GM12878 (cell line): ENCODE data around the gene TRIM37. TPM values are rescaled to one million over a fixed set of nuclear protein-coding genes. Genes with fewer than 3 reads are reported as not detected.

Source experiments
- ATAC-seq: fragments of 200-7000 bp; cut with Tn5 transposase; 3 replicates; pipeline ENCODE4 v1.9.1; 2020; ENCODE audit warnings: mild to moderate bottlenecking, moderate library complexity
- BruUV-seq: library from RNA; stranded (reverse); fragments of 400-500 nt; replicated peaks from 2 replicates; lab custom pipeline; 2021; lab: Mats Ljungman, UMichigan
- CTCF ChIA-PET: fragments of 300-600 bp; sonication (Branson Sonifier 250); formaldehyde crosslinking; extraction: SDS; loops from one replicate; lab custom pipeline; 2021; ENCODE audit warnings: inconsistent platforms; lab: Yijun Ruan, JAX
- POLR2A ChIA-PET: fragments of 350-600 bp; formaldehyde crosslinking; extraction: SDS; loops from one replicate; lab custom pipeline; 2021; ENCODE audit warnings: inconsistent platforms; lab: Charles Lee
- RAD21 ChIA-PET: fragments of 300-600 bp; sonication (Branson Sonifier 250); formaldehyde crosslinking; loops from one replicate; lab custom pipeline; 2023; ENCODE audit warnings: antibody characterized with exemption; ENCODE audit not compliant: unreplicated experiment; lab: Charles Lee
- SMC1A ChIA-PET: fragments of 300-600 bp; sonication (Branson Sonifier 250); formaldehyde crosslinking; loops from one replicate; lab custom pipeline; 2023; ENCODE audit not compliant: unreplicated experiment, uncharacterized antibody; lab: Charles Lee
- DNase-seq: peaks from one replicate; pipeline ENCODE4 v3.0.0-alpha.2; 2011; ENCODE audit warnings: low read depth, low spot score
- FAIRE-seq: peaks from 3 replicates; lab custom pipeline; 2011; peaks lifted over from hg19 to GRCh38; lab: Jason Lieb, UNC
- H2AFZ ChIP-seq: 2 replicates; pipeline ENCODE4 v1.6.0; 2011; ENCODE audit warnings: low read depth, low read length, control low read depth; ENCODE audit not compliant: control insufficient read depth
- H3K27ac ChIP-seq: 2 replicates; pipeline ENCODE4 v1.5.1; 2011; ENCODE audit warnings: control low read depth; ENCODE audit not compliant: control insufficient read depth, insufficient read depth
- H3K27me3 ChIP-seq, 2 experiments: replicated peaks in 1 of 2; 2 replicates each; pipeline versions ENCODE4 v1.6.0 to v1.6.1; 2011; ENCODE audit warnings: low read length in 1 of 2; ENCODE audit not compliant: control insufficient read depth in 2 of 2, insufficient read depth in 2 of 2
- H3K36me3 ChIP-seq, 2 experiments: 2 replicates each; pipeline ENCODE4 v1.5.1; 2011; ENCODE audit warnings: low read length in 1 of 2; ENCODE audit not compliant: control insufficient read depth in 2 of 2, insufficient read depth in 2 of 2
- H3K4me1 ChIP-seq: 2 replicates; pipeline ENCODE4 v1.6.1; 2011; ENCODE audit warnings: mild to moderate bottlenecking, low read length, moderate library complexity, mixed read lengths; ENCODE audit not compliant: control insufficient read depth, insufficient read depth
- H3K4me2 ChIP-seq: 2 replicates; pipeline ENCODE4 v1.6.0; 2011; ENCODE audit warnings: control low read depth; ENCODE audit not compliant: control insufficient read depth, insufficient read depth
- H3K4me3 ChIP-seq: fragments of 200-600 bp; sonication (generic); 2 replicates; pipeline ENCODE4 v1.5.1; 2016
- H3K79me2 ChIP-seq: 2 replicates; pipeline ENCODE4 v1.6.0; 2011; ENCODE audit warnings: low read length; ENCODE audit not compliant: control insufficient read depth, insufficient read depth
- H3K9ac ChIP-seq: 2 replicates; pipeline ENCODE4 v1.8.0; 2011; ENCODE audit warnings: low read length, control low read depth, mixed read lengths; ENCODE audit not compliant: control insufficient read depth, insufficient read depth
- H3K9me3 ChIP-seq: replicated peaks from 3 replicates; pipeline ENCODE4 v1.5.1; 2011; ENCODE audit warnings: mild to moderate bottlenecking, low read length; ENCODE audit not compliant: control insufficient read depth, insufficient read depth
- H4K20me1 ChIP-seq: 2 replicates; pipeline ENCODE4 v1.6.0; 2011; ENCODE audit not compliant: control insufficient read depth, insufficient read depth
- CBX5 ChIP-seq: sonication (generic); IDR thresholded peaks from 2 replicates; pipeline ENCODE4 v1.6.1; 2016; ENCODE audit warnings: low read depth, moderate library complexity, mild to moderate bottlenecking, inconsistent platforms
- CHD2 ChIP-seq: IDR thresholded peaks from 2 replicates; pipeline ENCODE4 v1.6.1; 2011; ENCODE audit warnings: low read depth, low read length, improper control_type of control experiment, borderline replicate concordance
- FOS ChIP-seq: IDR thresholded peaks from 3 replicates; pipeline ENCODE4 v1.6.1; 2011; ENCODE audit warnings: borderline replicate concordance; ENCODE audit not compliant: insufficient read length; ENCODE audit errors: extremely low read depth
- GABPA ChIP-seq: IDR thresholded peaks from 2 replicates; pipeline ENCODE4 v1.6.1; 2014; ENCODE audit warnings: antibody characterized with exemption, low read depth, mild to moderate bottlenecking, inconsistent platforms
- GATAD2B ChIP-seq: fragments of 450-650 bp; conservative IDR thresholded peaks from 2 replicates; pipeline ENCODE4 v1.6.1; 2017; ENCODE audit warnings: low read depth, mild to moderate bottlenecking, moderate library complexity
- HSF1 ChIP-seq: fragments of 150-350 bp; IDR thresholded peaks from 2 replicates; pipeline ENCODE4 v1.6.1; 2014; ENCODE audit warnings: mild to moderate bottlenecking, low read depth, low read length
- IRF4 ChIP-seq: IDR thresholded peaks from 2 replicates; pipeline ENCODE4 v1.6.1; 2011; ENCODE audit warnings: low read depth, low read length
- KLF5 ChIP-seq: fragments of 450-650 bp; IDR thresholded peaks from 2 replicates; pipeline ENCODE4 v1.6.1; 2014; ENCODE audit warnings: mild to moderate bottlenecking; ENCODE audit not compliant: partially characterized antibody
- MEF2A ChIP-seq: IDR thresholded peaks from 2 replicates; pipeline ENCODE4 v1.6.1; 2011; ENCODE audit warnings: low read depth, mild to moderate bottlenecking, low read length, moderate library complexity; ENCODE audit not compliant: insufficient read depth
- MTA3 ChIP-seq: IDR thresholded peaks from 2 replicates; pipeline ENCODE4 v1.6.1; 2012; ENCODE audit warnings: low read length, inconsistent platforms, borderline replicate concordance
- MXI1 ChIP-seq: fragments of 150-350 bp; IDR thresholded peaks from 2 replicates; pipeline ENCODE4 v1.6.1; 2011; ENCODE audit warnings: low read depth, mild to moderate bottlenecking, inconsistent platforms, low read length, improper control_type of control experiment
- NBN ChIP-seq: fragments of 450-650 bp; IDR thresholded peaks from 2 replicates; pipeline ENCODE4 v1.6.1; 2016
- RBBP5 ChIP-seq: fragments of 200-600 bp; sonication (generic); conservative IDR thresholded peaks from 2 replicates; pipeline ENCODE4 v1.6.1; 2016
- RUNX3 ChIP-seq: IDR thresholded peaks from 2 replicates; pipeline ENCODE4 v1.6.1; 2012; ENCODE audit warnings: low read length, inconsistent platforms
- SMAD1 ChIP-seq: fragments of 450-650 bp; IDR thresholded peaks from 2 replicates; pipeline ENCODE4 v1.6.1; 2018; ENCODE audit warnings: mild to moderate bottlenecking, low read depth; ENCODE audit not compliant: partially characterized antibody
- SMAD5 ChIP-seq: IDR thresholded peaks from 2 replicates; pipeline ENCODE4 v1.6.1; 2016; ENCODE audit warnings: antibody characterized with exemption, low read depth
- TCF7 ChIP-seq: IDR thresholded peaks from 2 replicates; pipeline ENCODE4 v1.6.1; 2014; ENCODE audit warnings: antibody characterized with exemption, borderline replicate concordance
- in situ Hi-C: fragments of 300-500 bp; cut with MboI; formaldehyde crosslinking; loops from 9 replicates; pipeline ENCODE4 v1.14.3; 2018; ENCODE audit warnings: mixed read lengths
- intact Hi-C: fragments of 100-400 bp; cut with micrococcal nuclease; formaldehyde crosslinking; loops from one replicate; pipeline ENCODE4 v1.14.2; 2022; ENCODE audit not compliant: unreplicated experiment
- polyA plus RNA-seq, 11 experiments: library from polyadenylated mRNA; depleted of rRNA in 4 of 11; unstranded in 6 of 11; stranded (reverse) in 5 of 11; fragments of >200 nt; fragmentation: Nextera tagmentation in 4 of 11; fragmentation: Illumina TruSeq in 1 of 11; extraction: Ambion mirVana in 4 of 11; extraction: Trizol in 1 of 11; gene quantifications; 1 replicate in 1 of 11; 2 replicates in 10 of 11; pipeline versions ENCODE4 v1.2.1 to v1.2.3, GENCODE V29; 2011 to 2016; ENCODE audit warnings: inconsistent platforms in 2 of 11, missing spikeins in 2 of 11, low read depth in 1 of 11
- total RNA-seq, 4 experiments: library from RNA; depleted of rRNA in 3 of 4; stranded (reverse); fragments of >200 nt in 3 of 4; fragmentation: Illumina TruSeq in 1 of 4; extraction: Trizol in 1 of 4; gene quantifications; 2 replicates each; pipeline versions ENCODE4 v1.2.1 to v1.2.3, GENCODE V29; 2013 to 2021
- TF ChIP-seq, protein P1 (sequence below): IDR thresholded peaks from 2 replicates; pipeline ENCODE4 v1.6.1; 2012; ENCODE audit warnings: mild to moderate bottlenecking, low read depth, low read length
- TF ChIP-seq, protein P2 (sequence below): IDR thresholded peaks from 2 replicates; pipeline ENCODE4 v1.6.1; 2011; ENCODE audit warnings: low read depth, mild to moderate bottlenecking, low read length, moderate library complexity, borderline replicate concordance; ENCODE audit errors: extremely low read depth

TRIM37 gene
- total and polyA plus RNA-seq, 10 of the 15 experiments (the other 5 are each of a cell fraction or from before 2014, with no cell fraction given) = 4.8 to 20.6 (median 18.1) TPM

GRCh38 chr17:59074494-59074893, 32.2 kb downstream of the TRIM37 start:
- intact Hi-C loops = no loop called here
- ChIA-PET POLR2A (interaction anchor here (0.6 to 0.7 kb wide), 2 partner anchors 17 to 58 kb away, joined by 4 to 6 read pairs; no protein-coding TSS in a partner anchor), SMC1A (no interaction called here), CTCF (no interaction called here), RAD21 (interaction anchor here (0.6 kb wide), 1 partner anchor 66 kb away, joined by 3 read pairs; no protein-coding TSS in a partner anchor)
- BruUV-seq = no TSS peak
- H3K9ac ChIP-seq = no peak overlapping the region
- ATAC-seq (no peak), FAIRE-seq (no peak), DNase-seq (no peak)
- in situ Hi-C loops = no loop called here
- no peaks in the 10 kb centered on the region for H3K9me3 ChIP-seq
- H3K27me3 ChIP-seq = no peaks in the 10 kb centered on the region
- no peaks in the 10 kb centered on the region for H4K20me1 ChIP-seq
- no peak for TF ChIP-seq CBX5
- no peak for TF ChIP-seq KLF5
- TF ChIP-seq MEF2A = no peak
- TF ChIP-seq, protein P1, sequence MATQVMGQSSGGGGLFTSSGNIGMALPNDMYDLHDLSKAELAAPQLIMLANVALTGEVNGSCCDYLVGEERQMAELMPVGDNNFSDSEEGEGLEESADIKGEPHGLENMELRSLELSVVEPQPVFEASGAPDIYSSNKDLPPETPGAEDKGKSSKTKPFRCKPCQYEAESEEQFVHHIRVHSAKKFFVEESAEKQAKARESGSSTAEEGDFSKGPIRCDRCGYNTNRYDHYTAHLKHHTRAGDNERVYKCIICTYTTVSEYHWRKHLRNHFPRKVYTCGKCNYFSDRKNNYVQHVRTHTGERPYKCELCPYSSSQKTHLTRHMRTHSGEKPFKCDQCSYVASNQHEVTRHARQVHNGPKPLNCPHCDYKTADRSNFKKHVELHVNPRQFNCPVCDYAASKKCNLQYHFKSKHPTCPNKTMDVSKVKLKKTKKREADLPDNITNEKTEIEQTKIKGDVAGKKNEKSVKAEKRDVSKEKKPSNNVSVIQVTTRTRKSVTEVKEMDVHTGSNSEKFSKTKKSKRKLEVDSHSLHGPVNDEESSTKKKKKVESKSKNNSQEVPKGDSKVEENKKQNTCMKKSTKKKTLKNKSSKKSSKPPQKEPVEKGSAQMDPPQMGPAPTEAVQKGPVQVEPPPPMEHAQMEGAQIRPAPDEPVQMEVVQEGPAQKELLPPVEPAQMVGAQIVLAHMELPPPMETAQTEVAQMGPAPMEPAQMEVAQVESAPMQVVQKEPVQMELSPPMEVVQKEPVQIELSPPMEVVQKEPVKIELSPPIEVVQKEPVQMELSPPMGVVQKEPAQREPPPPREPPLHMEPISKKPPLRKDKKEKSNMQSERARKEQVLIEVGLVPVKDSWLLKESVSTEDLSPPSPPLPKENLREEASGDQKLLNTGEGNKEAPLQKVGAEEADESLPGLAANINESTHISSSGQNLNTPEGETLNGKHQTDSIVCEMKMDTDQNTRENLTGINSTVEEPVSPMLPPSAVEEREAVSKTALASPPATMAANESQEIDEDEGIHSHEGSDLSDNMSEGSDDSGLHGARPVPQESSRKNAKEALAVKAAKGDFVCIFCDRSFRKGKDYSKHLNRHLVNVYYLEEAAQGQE = no peak
- TF ChIP-seq, protein P2, sequence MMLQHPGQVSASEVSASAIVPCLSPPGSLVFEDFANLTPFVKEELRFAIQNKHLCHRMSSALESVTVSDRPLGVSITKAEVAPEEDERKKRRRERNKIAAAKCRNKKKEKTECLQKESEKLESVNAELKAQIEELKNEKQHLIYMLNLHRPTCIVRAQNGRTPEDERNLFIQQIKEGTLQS = no peak
- TF ChIP-seq GATAD2B = no peak
- TF ChIP-seq HSF1 = no peak
- no peak for TF ChIP-seq TCF7
- TF ChIP-seq MTA3 = no peak
- no peak for TF ChIP-seq NBN
- no peak for TF ChIP-seq SMAD1
- no peak for TF ChIP-seq SMAD5
- TF ChIP-seq CHD2 = no peak
- TF ChIP-seq MXI1 = no peak
- no peak for TF ChIP-seq FOS
- no peak for TF ChIP-seq RBBP5
- no peak for TF ChIP-seq IRF4
- TF ChIP-seq RUNX3 = no peak
- TF ChIP-seq GABPA = no peak
- H3K79me2 ChIP-seq = no peaks in the 10 kb centered on the region
- H3K4me3 ChIP-seq = no peak overlapping the region
- H3K4me1 ChIP-seq = no peaks in the 10 kb centered on the region
- no peak overlapping the region for H3K4me2 ChIP-seq
- H3K36me3 ChIP-seq = peaks cover 3 to 11% of the 10 kb centered on the region in 2 experiments
- H3K27ac ChIP-seq = no peak overlapping the region
- H2AFZ ChIP-seq = no peak overlapping the region
